Ishikawa (cell line): ENCODE measurements around the gene WSB1.

ENCODE experiments used
- CEBPB ChIP-seq: IDR thresholded peaks from 2 replicates; pipeline ENCODE4 v1.6.1; 2012
- CREB1 ChIP-seq: IDR thresholded peaks from 2 replicates; pipeline ENCODE4 v1.6.1; 2012; ENCODE audit warnings: low read depth
- EGR1 ChIP-seq: IDR thresholded peaks from 2 replicates; pipeline ENCODE4 v1.6.1; 2012
- EP300 ChIP-seq: IDR thresholded peaks from 2 replicates; pipeline ENCODE4 v1.6.1; 2012; ENCODE audit warnings: borderline replicate concordance
- FOXM1 ChIP-seq: IDR thresholded peaks from 2 replicates; pipeline ENCODE4 v1.6.1; 2012; ENCODE audit warnings: low read depth, borderline replicate concordance
- TCF12 ChIP-seq: IDR thresholded peaks from 2 replicates; pipeline ENCODE4 v1.6.1; 2012; ENCODE audit warnings: low read depth
- TEAD4 ChIP-seq: IDR thresholded peaks from 2 replicates; pipeline ENCODE4 v1.6.1; 2012
- TF ChIP-seq, protein P1 (sequence below): IDR thresholded peaks from 2 replicates; pipeline ENCODE4 v1.6.1; 2012
- TF ChIP-seq, protein P2 (sequence below): IDR thresholded peaks from 2 replicates; pipeline ENCODE4 v1.6.1; 2012
- TF ChIP-seq, protein P3 (sequence below): IDR thresholded peaks from 2 replicates; pipeline ENCODE4 v1.6.1; 2012; ENCODE audit warnings: low read depth, mild to moderate bottlenecking

- TF ChIP-seq, protein P1, sequence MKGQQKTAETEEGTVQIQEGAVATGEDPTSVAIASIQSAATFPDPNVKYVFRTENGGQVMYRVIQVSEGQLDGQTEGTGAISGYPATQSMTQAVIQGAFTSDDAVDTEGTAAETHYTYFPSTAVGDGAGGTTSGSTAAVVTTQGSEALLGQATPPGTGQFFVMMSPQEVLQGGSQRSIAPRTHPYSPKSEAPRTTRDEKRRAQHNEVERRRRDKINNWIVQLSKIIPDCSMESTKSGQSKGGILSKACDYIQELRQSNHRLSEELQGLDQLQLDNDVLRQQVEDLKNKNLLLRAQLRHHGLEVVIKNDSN, result no peak
- TF ChIP-seq, protein P2, sequence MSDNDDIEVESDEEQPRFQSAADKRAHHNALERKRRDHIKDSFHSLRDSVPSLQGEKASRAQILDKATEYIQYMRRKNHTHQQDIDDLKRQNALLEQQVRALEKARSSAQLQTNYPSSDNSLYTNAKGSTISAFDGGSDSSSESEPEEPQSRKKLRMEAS, result no peak
- TF ChIP-seq CREB1 (no peak), FOXM1 (no peak), EP300 (no peak), CEBPB (no peak), TEAD4 (no peak), EGR1 (no peak), TCF12 (no peak)
- TF ChIP-seq, protein P3, sequence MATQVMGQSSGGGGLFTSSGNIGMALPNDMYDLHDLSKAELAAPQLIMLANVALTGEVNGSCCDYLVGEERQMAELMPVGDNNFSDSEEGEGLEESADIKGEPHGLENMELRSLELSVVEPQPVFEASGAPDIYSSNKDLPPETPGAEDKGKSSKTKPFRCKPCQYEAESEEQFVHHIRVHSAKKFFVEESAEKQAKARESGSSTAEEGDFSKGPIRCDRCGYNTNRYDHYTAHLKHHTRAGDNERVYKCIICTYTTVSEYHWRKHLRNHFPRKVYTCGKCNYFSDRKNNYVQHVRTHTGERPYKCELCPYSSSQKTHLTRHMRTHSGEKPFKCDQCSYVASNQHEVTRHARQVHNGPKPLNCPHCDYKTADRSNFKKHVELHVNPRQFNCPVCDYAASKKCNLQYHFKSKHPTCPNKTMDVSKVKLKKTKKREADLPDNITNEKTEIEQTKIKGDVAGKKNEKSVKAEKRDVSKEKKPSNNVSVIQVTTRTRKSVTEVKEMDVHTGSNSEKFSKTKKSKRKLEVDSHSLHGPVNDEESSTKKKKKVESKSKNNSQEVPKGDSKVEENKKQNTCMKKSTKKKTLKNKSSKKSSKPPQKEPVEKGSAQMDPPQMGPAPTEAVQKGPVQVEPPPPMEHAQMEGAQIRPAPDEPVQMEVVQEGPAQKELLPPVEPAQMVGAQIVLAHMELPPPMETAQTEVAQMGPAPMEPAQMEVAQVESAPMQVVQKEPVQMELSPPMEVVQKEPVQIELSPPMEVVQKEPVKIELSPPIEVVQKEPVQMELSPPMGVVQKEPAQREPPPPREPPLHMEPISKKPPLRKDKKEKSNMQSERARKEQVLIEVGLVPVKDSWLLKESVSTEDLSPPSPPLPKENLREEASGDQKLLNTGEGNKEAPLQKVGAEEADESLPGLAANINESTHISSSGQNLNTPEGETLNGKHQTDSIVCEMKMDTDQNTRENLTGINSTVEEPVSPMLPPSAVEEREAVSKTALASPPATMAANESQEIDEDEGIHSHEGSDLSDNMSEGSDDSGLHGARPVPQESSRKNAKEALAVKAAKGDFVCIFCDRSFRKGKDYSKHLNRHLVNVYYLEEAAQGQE, result no peak
Measured at GRCh38 chr17:27247071-27247957, 46.6 kb upstream of the WSB1 start.
